H9 (cell line): Measurements from ENCODE around the gene SIL1. TPM values are rescaled to one million over a fixed set of nuclear protein-coding genes. Genes with fewer than 3 reads are reported as not detected.

Source experiments
- DNase-seq: peaks from one replicate; pipeline ENCODE4 v3.0.0-alpha.2; 2017
- H2AFZ ChIP-seq: one replicate; pipeline ENCODE4 v1.6.1; 2013; ENCODE audit warnings: mild to moderate bottlenecking, low read length, control low read depth, moderate library complexity
- H2AK5ac ChIP-seq: 2 replicates; pipeline ENCODE4 v1.6.1; 2013; ENCODE audit warnings: low read length, control low read depth, mixed read lengths; ENCODE audit not compliant: insufficient read length
- H2BK120ac ChIP-seq: one replicate; pipeline ENCODE4 v1.6.1; 2013; ENCODE audit warnings: low read depth, mild to moderate bottlenecking, low read length, control low read depth, inconsistent platforms; ENCODE audit not compliant: poor library complexity, severe bottlenecking
- H2BK12ac ChIP-seq: 2 replicates; pipeline ENCODE4 v1.6.1; 2013; ENCODE audit warnings: low read length, control low read depth, mixed read lengths, low read depth; ENCODE audit not compliant: insufficient read length
- H2BK15ac ChIP-seq: 2 replicates; pipeline ENCODE4 v1.6.1; 2013; ENCODE audit warnings: low read depth, low read length, control low read depth
- H2BK20ac ChIP-seq: one replicate; pipeline ENCODE4 v1.6.1; 2013; ENCODE audit warnings: low read depth, mild to moderate bottlenecking, low read length, control low read depth, inconsistent platforms; ENCODE audit not compliant: poor library complexity, severe bottlenecking
- H2BK5ac ChIP-seq: 2 replicates; pipeline ENCODE4 v1.6.1; 2013; ENCODE audit warnings: low read length, control low read depth, mixed read lengths; ENCODE audit not compliant: insufficient read length
- H3K14ac ChIP-seq: 2 replicates; pipeline ENCODE4 v1.6.1; 2013; ENCODE audit warnings: low read length, control low read depth; ENCODE audit not compliant: insufficient read depth
- H3K18ac ChIP-seq: 2 replicates; pipeline ENCODE4 v1.6.1; 2013; ENCODE audit warnings: low read depth, mild to moderate bottlenecking, mixed read lengths, low read length, control low read depth; ENCODE audit not compliant: insufficient read length
- H3K23ac ChIP-seq: 2 replicates; pipeline ENCODE4 v1.6.1; 2013; ENCODE audit warnings: low read length, control low read depth, mixed read lengths, low read depth; ENCODE audit not compliant: insufficient read length
- H3K23me2 ChIP-seq: 2 replicates; pipeline ENCODE4 v1.6.1; 2013; ENCODE audit warnings: low read depth, mild to moderate bottlenecking, mixed read lengths, low read length, control low read depth; ENCODE audit not compliant: insufficient read length, poor library complexity, severe bottlenecking
- H3K27ac ChIP-seq: 2 replicates; pipeline ENCODE4 v1.5.1; 2013; ENCODE audit warnings: low read length, control low read depth, mixed read lengths, low read depth; ENCODE audit not compliant: insufficient read length
- H3K27me3 ChIP-seq: 2 replicates; pipeline ENCODE4 v1.6.1; 2013; ENCODE audit warnings: low read length, control low read depth, inconsistent platforms; ENCODE audit not compliant: insufficient read depth
- H3K4ac ChIP-seq: 2 replicates; pipeline ENCODE4 v1.6.1; 2013; ENCODE audit warnings: low read depth, mild to moderate bottlenecking, control low read depth, inconsistent platforms, low read length, moderate library complexity
- H3K4me1 ChIP-seq: 2 replicates; pipeline ENCODE4 v1.6.1; 2013; ENCODE audit warnings: low read length, control low read depth, inconsistent platforms; ENCODE audit not compliant: insufficient read depth
- H3K4me2 ChIP-seq: 2 replicates; pipeline ENCODE4 v1.6.1; 2013; ENCODE audit warnings: low read length, control low read depth, mixed read lengths; ENCODE audit not compliant: insufficient read length, insufficient read depth
- H3K56ac ChIP-seq: 2 replicates; pipeline ENCODE4 v1.6.1; 2013; ENCODE audit warnings: low read depth, mild to moderate bottlenecking, mixed read lengths, low read length, control low read depth; ENCODE audit not compliant: insufficient read length
- H3K79me1 ChIP-seq: 2 replicates; pipeline ENCODE4 v1.6.1; 2013; ENCODE audit warnings: low read depth, mild to moderate bottlenecking, moderate library complexity, low read length, control low read depth, inconsistent platforms; ENCODE audit not compliant: insufficient read depth, poor library complexity, severe bottlenecking
- H3K79me2 ChIP-seq: 2 replicates; pipeline ENCODE4 v1.6.1; 2013; ENCODE audit warnings: low read length, control low read depth, inconsistent platforms; ENCODE audit not compliant: insufficient read depth
- H3K9ac ChIP-seq: 2 replicates; pipeline ENCODE4 v1.6.1; 2013; ENCODE audit warnings: low read length, control low read depth, mixed read lengths; ENCODE audit not compliant: insufficient read length; ENCODE audit errors: extremely low read depth
- H3K9me3 ChIP-seq: one replicate; pipeline ENCODE4 v1.6.1; 2013; ENCODE audit warnings: low read depth, low read length, inconsistent platforms; ENCODE audit not compliant: control insufficient read depth
- H3T11ph ChIP-seq: one replicate; pipeline ENCODE4 v1.6.1; 2013; ENCODE audit warnings: mild to moderate bottlenecking, low read length, control low read depth, inconsistent platforms
- H4K20me1 ChIP-seq: one replicate; pipeline ENCODE4 v1.6.1; 2013; ENCODE audit not compliant: control insufficient read depth, insufficient read length, insufficient read depth
- H4K5ac ChIP-seq: 2 replicates; pipeline ENCODE4 v1.6.1; 2013; ENCODE audit warnings: low read depth, mild to moderate bottlenecking, mixed read lengths, low read length, control low read depth; ENCODE audit not compliant: insufficient read length
- H4K8ac ChIP-seq: replicated peaks from 2 replicates; pipeline ENCODE4 v1.6.1; 2013; ENCODE audit warnings: low read length, control low read depth, mixed read lengths, low read depth; ENCODE audit not compliant: insufficient read length
- H4K91ac ChIP-seq: 2 replicates; pipeline ENCODE4 v1.6.1; 2013; ENCODE audit warnings: low read depth, mild to moderate bottlenecking, moderate library complexity, mixed read lengths, low read length, control low read depth; ENCODE audit not compliant: insufficient read length
- H3K27ac Mint-ChIP-seq, 3 experiments: 2 replicates in 2 of 3; 3 replicates in 1 of 3; pipeline ENCODE4 v1.8.0; 2020 to 2021; ENCODE audit warnings: mixed read lengths in 3 of 3, mild to moderate bottlenecking in 1 of 3, moderate library complexity in 1 of 3
- H3K27me3 Mint-ChIP-seq: 2 replicates; pipeline ENCODE4 v1.8.0; 2021; ENCODE audit warnings: low read depth, mild to moderate bottlenecking, moderate library complexity, mixed read lengths
- H3K36me3 Mint-ChIP-seq, 3 experiments: 2 replicates in 2 of 3; 3 replicates in 1 of 3; pipeline ENCODE4 v1.8.0; 2020 to 2021; ENCODE audit warnings: low read depth in 3 of 3, mixed read lengths in 3 of 3; ENCODE audit not compliant: insufficient read depth in 1 of 3
- H3K4me1 Mint-ChIP-seq, 2 experiments: 2 replicates each; pipeline ENCODE4 v1.8.0; 2020; ENCODE audit warnings: mixed read lengths in 2 of 2
- H3K4me3 Mint-ChIP-seq, 2 experiments: 2 replicates in 1 of 2; 3 replicates in 1 of 2; pipeline ENCODE4 v1.8.0; 2020 to 2021; ENCODE audit warnings: mild to moderate bottlenecking in 2 of 2, mixed read lengths in 2 of 2, moderate library complexity in 1 of 2
- H3K9me3 Mint-ChIP-seq, 2 experiments: 2 replicates in 1 of 2; 3 replicates in 1 of 2; pipeline ENCODE4 v1.8.0; 2020; ENCODE audit warnings: mild to moderate bottlenecking in 2 of 2, mixed read lengths in 2 of 2, moderate library complexity in 1 of 2
- CTCF ChIP-seq: fragments of 200-600 bp; sonication (generic); conservative IDR thresholded peaks from 3 replicates; pipeline ENCODE4 v1.8.0; 2021; ENCODE audit warnings: antibody characterized with exemption, mild to moderate bottlenecking
- WGBS: extraction: QIAGEN DNeasy Blood & Tissue Kit; methylation state at CpG from one replicate; pipeline ENCODE4 v1.1.7; 2013; ENCODE audit warnings: missing lambda C conversion rate, low lambda C conversion rate, mixed read lengths; ENCODE audit not compliant: insufficient read length; ENCODE audit errors: extremely low coverage; 5-methylcytosine and 5-hydroxymethylcytosine counted together
- total RNA-seq: library from RNA; stranded (reverse); gene quantifications from 2 replicates; pipeline ENCODE4 v1.2.1, GENCODE V29; 2021

The SIL1 gene
- total RNA-seq, 1 experiment from 2014 or later: 10.6 TPM

GRCh38 chr5:139082813-139083498 is 115.2 kb downstream of the SIL1 start:
- Histone ChIP-seq H2BK15ac (no peak overlapping the region), H4K8ac (no peak overlapping the region), H3K9me3 (no peaks in the 10 kb centered on the region), H3K4ac (no peak overlapping the region), H3K18ac (no peak overlapping the region), H3K79me1 (no peaks in the 10 kb centered on the region), H2BK5ac (no peak overlapping the region), H2BK120ac (no peak overlapping the region), H2BK20ac (no peak overlapping the region), H3K4me2 (no peak overlapping the region), H3K14ac (no peak overlapping the region), H3K27ac (no peak overlapping the region), H4K91ac (no peak overlapping the region), H4K20me1 (no peaks in the 10 kb centered on the region), H3K56ac (no peak overlapping the region), H3K79me2 (no peaks in the 10 kb centered on the region), H3T11ph (no peak overlapping the region), H4K5ac (no peak overlapping the region), H3K9ac (no peak overlapping the region), H2AFZ (no peak overlapping the region), H2AK5ac (no peak overlapping the region), H3K4me1 (no peaks in the 10 kb centered on the region), H3K23me2 (no peaks in the 10 kb centered on the region), H3K27me3 (no peaks in the 10 kb centered on the region), H2BK12ac (no peak overlapping the region), H3K23ac (no peak overlapping the region)
- no peak for TF ChIP-seq CTCF
- Mint-ChIP-seq H3K4me1 (peaks cover 0 to 3% of the 10 kb centered on the region in 2 experiments; a peak in 1 of 4 replicates), H3K9me3 (peaks cover 0 to 3% of the 10 kb centered on the region in 2 experiments; a peak in 1 of 5 replicates), H3K36me3 (no peaks in the 10 kb centered on the region), H3K27ac (no peak overlapping the region), H3K4me3 (no peak overlapping the region), H3K27me3 (no peaks in the 10 kb centered on the region)
- no CpG with 5 or more reads among the region's 2 CpGs for WGBS
- DNase-seq: no peak
